HG03045 (cell line): Measurements from ENCODE around the gene LSM3.

Experiments used
- ATAC-seq: cut with Tn5 transposase; IDR thresholded peaks from one replicate; pipeline ENCODE4 v1.9.1; 2021; ENCODE audit warnings: mild to moderate bottlenecking, moderate library complexity; ENCODE audit not compliant: unreplicated experiment

LSM3 gene

GRCh38 chr3:14194865-14195264 lies 16.2 kb downstream of the LSM3 start:
- no peak for ATAC-seq

- no peak for ATAC-seq
Observed at GRCh38 chr3:14199641-14200040, 21.0 kb downstream of the LSM3 start.

GRCh38 chr3:14200276-14200675 lies 21.7 kb downstream of the LSM3 start:
- ATAC-seq, result no peak

GRCh38 chr3:14200841-14201240 lies 22.2 kb downstream of the LSM3 start:
- no peak for ATAC-seq

GRCh38 chr3:14201940-14202684 lies 23.5 kb downstream of the LSM3 start:
- no peak for ATAC-seq

- no peak for ATAC-seq
Observed at GRCh38 chr3:14202874-14203520, 24.4 kb downstream of the LSM3 start.

- ATAC-seq, result no peak
Observed at GRCh38 chr3:14203521-14204079, 25.0 kb downstream of the LSM3 start.

GRCh38 chr3:14204515-14205284 lies 26.1 kb downstream of the LSM3 start:
- ATAC-seq, result no peak

GRCh38 chr3:14206548-14207177 lies 28.0 kb downstream of the LSM3 start:
- ATAC-seq, result no peak

GRCh38 chr3:14208168-14208567 lies 29.6 kb downstream of the LSM3 start:
- ATAC-seq, result no peak

- ATAC-seq, result no peak
Observed at GRCh38 chr3:14208977-14209394, 30.4 kb downstream of the LSM3 start.

GRCh38 chr3:14209581-14210289 lies 31.1 kb downstream of the LSM3 start:
- ATAC-seq, result no peak

GRCh38 chr3:14210290-14210688 lies 31.7 kb downstream of the LSM3 start:
- ATAC-seq, result no peak

GRCh38 chr3:14210843-14211594 lies 32.4 kb downstream of the LSM3 start:
- ATAC-seq, result no peak

- no peak for ATAC-seq
Observed at GRCh38 chr3:14211621-14212020, 33.0 kb downstream of the LSM3 start.

GRCh38 chr3:14212032-14212431 lies 33.4 kb downstream of the LSM3 start:
- ATAC-seq, result no peak

GRCh38 chr3:14213066-14213774 lies 34.6 kb downstream of the LSM3 start:
- ATAC-seq, result no peak

- ATAC-seq, result no peak
Observed at GRCh38 chr3:14214764-14215163, 36.1 kb downstream of the LSM3 start.
